Urothelium cell line (cell line): Measurements from ENCODE around the gene E2F4.

Experiments
- DNase-seq: peaks from one replicate; pipeline ENCODE4 v3.0.0; 2011; ENCODE audit warnings: low spot score, mixed read lengths
- FAIRE-seq: peaks from 2 replicates; lab custom pipeline; 2011; peaks lifted over from hg19 to GRCh38; lab: Jason Lieb, UNC

E2F4 gene

GRCh38 chr16:67173808-67174705 is 17.9 kb upstream of the E2F4 start:
- FAIRE-seq (no peak), DNase-seq (peak; percentile 57)

GRCh38 chr16:67174706-67175231 is 17.2 kb upstream of the E2F4 start:
- FAIRE-seq (no peak), DNase-seq (no peak)

GRCh38 chr16:67176662-67177061 is 15.3 kb upstream of the E2F4 start:
- FAIRE-seq (no peak), DNase-seq (no peak)

- no peak for DNase-seq
These were observed 13.9 kb upstream of the E2F4 start for GRCh38 chr16:67177743-67178699.

DNA sequence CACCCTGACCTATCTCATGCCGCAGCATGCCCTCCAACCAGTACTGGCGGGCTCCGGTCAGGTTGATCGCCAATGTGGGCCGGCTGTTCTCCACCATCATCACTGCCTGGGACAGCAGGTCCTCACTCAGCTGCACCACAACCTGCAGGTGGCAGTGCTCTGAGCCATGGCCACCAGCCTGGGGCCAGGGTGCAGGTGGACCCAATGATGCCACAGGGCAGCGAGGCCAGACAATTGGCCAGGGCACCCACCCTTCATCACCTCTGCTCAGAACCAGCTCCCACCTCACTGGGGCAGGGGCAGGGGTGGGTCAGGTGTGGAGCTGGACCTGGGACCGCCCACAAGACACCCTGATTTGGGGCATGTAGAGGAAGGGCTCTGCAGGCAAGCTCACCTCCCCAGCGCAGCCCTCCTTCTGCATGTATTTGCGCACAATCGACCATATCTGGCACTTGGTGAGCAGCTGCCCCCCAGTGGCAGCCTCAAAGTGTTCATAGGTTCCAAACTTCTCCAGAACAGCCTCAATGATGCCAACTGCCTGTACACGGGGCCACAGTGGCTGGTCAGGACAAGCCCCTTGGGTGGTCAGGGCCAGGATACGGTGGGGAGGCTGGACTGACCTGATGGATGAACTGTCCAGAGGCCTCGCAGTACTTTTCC is 12.4 kb upstream of the E2F4 start:
- FAIRE-seq (no peak), DNase-seq (no peak)

More at GRCh38 chr16:67177743-67178699, 13.9 kb upstream of the E2F4 start:
- FAIRE-seq, result no peak

DNA sequence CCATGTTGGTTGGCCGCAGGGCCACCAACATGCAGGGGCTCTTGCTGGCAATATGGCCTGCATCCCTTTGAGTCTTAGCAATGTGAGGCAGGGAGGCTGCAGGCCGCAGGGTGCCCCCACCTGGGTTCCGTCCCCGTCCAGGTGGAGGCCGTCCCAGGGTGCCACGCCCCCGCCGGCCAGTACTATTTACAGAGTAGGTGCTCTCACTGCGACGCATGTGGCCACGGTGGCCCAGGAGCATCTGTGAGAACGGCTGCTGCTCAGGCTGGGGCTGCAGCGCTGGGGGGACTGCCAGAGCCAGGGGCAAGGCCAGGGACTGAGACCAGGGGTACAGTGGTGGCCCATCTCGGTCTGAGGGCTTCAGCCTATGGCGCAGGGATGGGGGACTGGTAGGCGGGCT is 11.8 kb upstream of the E2F4 start:
- FAIRE-seq (no peak), DNase-seq (no peak)

DNA sequence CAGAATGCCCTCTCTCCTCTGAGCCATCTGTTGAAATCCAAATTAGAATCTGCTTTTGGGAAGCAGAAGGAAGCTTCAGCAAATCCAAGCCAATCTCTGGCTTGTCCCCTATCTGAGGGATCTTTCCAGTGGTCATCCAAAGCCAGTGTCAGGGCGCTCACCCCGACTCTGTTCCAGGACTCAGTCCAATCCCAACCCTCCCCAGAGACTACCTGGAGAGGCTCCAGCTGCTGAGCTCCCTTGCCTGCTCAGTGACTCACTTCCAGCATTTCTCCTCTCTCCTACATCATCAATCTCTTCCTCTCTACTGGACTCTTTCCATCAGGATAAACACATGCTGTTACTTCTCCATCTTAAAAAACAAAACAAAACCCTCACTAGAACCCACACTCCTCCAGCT is 10.6 kb upstream of the E2F4 start:
- DNase-seq (no peak), FAIRE-seq (no peak)

GRCh38 chr16:67182288-67182687 is 9.7 kb upstream of the E2F4 start:
- DNase-seq (no peak), FAIRE-seq (no peak)

- DNase-seq, result no peak
- no peak for FAIRE-seq
These were observed 8.7 kb upstream of the E2F4 start for GRCh38 chr16:67183284-67183626.

- peak; percentile 98 for FAIRE-seq
- peak; percentile 99 for DNase-seq
These were observed 8.1 kb upstream of the E2F4 start, which contains the start of gene MATCAP1 for GRCh38 chr16:67183627-67184452. MATCAP1 (minus strand) TSS chr16:67183963; CDS start chr16:67180610, 3,353 bp downstream.

DNA sequence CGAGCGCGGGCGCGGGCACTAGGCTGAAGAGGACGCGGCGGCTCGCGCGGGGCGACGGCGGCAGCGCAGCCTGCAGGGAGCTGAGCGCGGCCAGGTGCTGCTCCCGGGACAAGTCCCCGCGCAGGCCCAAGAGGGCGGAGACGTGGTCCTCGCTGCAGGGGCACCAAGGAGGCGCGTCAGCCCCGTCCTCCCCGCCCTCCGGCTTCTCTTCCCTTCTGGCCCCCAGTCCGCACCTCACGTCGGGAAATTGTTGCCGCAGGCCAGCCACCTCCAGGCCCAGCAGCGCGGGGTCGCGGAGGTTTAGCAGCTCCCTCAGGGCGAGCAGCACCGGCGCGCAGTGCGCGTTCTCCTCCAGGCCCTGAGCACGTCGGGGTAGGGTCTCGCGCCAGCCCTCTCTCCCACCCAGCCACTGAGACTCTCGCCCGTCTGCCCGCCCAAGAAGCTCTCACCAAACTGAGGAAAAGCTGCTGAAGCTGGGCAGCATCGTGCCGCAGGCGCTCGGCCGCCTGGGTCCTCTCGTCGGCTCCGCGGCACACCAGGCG is 7.4 kb upstream of the E2F4 start:
- peak; percentile 59 for DNase-seq
- peak; percentile 23 for FAIRE-seq

DNA sequence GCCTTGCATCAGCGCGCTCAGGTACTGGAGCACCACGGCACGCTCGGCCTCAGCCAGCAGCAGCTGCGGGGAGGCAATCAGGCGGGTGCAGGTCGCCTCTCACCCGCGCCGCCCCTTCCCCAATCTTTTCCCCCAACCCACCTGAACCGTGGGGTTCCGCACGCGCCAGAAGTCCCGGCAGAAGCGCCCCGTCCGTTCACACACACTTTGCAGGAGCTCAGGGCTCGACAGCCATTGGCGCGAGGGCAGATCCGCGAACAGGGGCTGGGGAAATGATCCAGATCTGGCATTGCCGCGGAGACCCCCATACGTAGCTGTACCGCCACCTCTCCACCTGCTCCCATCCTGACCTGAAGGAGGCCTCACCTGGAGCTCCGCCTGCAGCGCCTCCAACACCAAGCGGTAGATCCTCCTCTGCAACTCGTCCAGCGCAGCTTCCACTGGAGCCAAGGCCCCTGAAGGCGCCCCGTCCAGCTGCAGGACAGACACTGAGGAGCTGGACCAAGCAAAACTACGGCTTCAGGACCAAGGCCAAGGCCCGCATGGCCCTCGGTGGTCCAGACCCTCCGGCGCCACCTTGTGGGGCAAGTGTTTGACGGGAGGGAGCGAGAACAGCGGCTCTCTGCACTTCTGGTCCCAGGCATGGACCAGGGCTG is 6.8 kb upstream of the E2F4 start:
- DNase-seq, result peak; percentile 81
- peak; percentile 96 for FAIRE-seq

GRCh38 chr16:67185651-67186134 is 6.3 kb upstream of the E2F4 start:
- DNase-seq (no peak), FAIRE-seq (no peak)

GRCh38 chr16:67186550-67186950 is 5.4 kb upstream of the E2F4 start:
- DNase-seq, result no peak
- no peak for FAIRE-seq

GRCh38 chr16:67187175-67187890 is 4.6 kb upstream of the E2F4 start:
- DNase-seq (no peak), FAIRE-seq (no peak)

GRCh38 chr16:67188323-67188722 is 3.6 kb upstream of the E2F4 start:
- no peak for FAIRE-seq

DNA sequence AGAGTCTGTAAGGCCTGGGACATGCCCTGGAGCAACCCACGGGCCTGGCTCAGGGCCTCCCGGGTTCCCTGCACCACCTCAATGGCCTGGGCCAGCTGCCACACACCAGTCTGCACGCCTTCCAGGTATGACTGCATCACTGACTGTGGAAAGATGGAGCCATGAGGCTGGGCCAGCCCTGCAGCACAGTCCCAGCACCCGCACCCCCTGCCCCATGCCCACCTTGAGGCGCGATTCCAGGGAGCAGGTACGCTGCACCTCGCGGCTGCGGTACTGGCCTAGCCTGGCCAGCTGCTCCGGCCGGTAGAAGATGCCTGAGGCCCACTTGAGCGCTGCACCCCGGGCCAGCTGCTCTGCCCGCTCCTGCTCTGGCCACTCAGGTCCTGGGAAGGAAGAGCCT is 3.2 kb upstream of the E2F4 start:
- DNase-seq (no peak), FAIRE-seq (no peak)

More at GRCh38 chr16:67188323-67188722, 3.6 kb upstream of the E2F4 start:
- DNase-seq, result no peak

DNA sequence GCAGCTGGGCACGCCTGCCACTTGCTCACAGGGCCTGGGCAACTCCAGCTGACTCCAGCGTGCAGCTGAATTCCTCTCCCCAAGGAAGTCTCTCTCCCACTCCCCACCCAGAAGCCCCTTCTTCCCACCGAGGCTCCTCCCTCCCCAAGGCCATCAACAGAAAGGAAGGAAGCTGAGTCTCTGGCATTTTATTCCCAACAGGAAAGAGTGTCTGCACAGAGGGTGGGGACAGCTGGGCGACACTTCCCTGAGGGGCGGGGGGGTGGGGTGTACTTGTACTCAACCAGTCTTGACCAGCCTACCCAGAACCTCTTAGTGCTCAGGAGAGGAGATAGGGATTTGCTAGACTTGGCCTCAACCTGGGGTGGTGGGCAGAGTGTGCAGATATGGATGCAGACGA is 1.9 kb upstream of the E2F4 start, which contains the start of gene EXOC3L1:
Gene EXOC3L1 (minus strand): TSS at position 96 of the 400 bp plus-strand sequence. CDS start 460 bp downstream, outside the sequence.
- no peak for FAIRE-seq
- no peak for DNase-seq
